SK-N-SH (cell line): ENCODE results near the gene EMX1. TPM values are rescaled to one million over a fixed set of nuclear protein-coding genes. Genes with fewer than 3 reads are reported as not detected.

Experiments used
- CTCF ChIA-PET: fragments of 300-600, 350-600 bp; formaldehyde crosslinking; extraction: SDS; loops from one replicate; lab custom pipeline; 2021; lab: Yijun Ruan, JAX
- POLR2A ChIA-PET: fragments of 350-600 bp; sonication (Branson Sonifier 250); formaldehyde crosslinking; extraction: SDS; loops from one replicate; lab custom pipeline; 2020; ENCODE audit warnings: antibody characterized with exemption, inconsistent platforms; lab: Yijun Ruan, JAX
- DNase-seq: peaks from one replicate; pipeline ENCODE4 v3.0.0; 2012
- H2AFZ ChIP-seq: fragments of 200-600 bp; sonication (generic); 2 replicates; pipeline ENCODE4 v1.8.1; 2016; ENCODE audit warnings: antibody characterized with exemption, mild to moderate bottlenecking, low read depth
- H3F3A ChIP-seq: fragments of 200-600 bp; sonication (generic); replicated peaks from 2 replicates; pipeline ENCODE3; 2016; ENCODE audit warnings: antibody characterized with exemption, mild to moderate bottlenecking; ENCODE audit not compliant: insufficient read depth
- H3K27ac ChIP-seq, 2 experiments: fragments of 200-500 bp in 1 of 2; fragments of 200-600 bp in 1 of 2; sonication (Bioruptor generic) in 1 of 2; sonication (generic), shearing (Covaris generic) in 1 of 2; 2 replicates each; pipeline versions ENCODE4 v1.5.1 to v1.6.1; 2014 to 2016; ENCODE audit warnings: low read depth in 2 of 2, inconsistent platforms in 1 of 2, low read length in 1 of 2, mild to moderate bottlenecking in 1 of 2, mixed read lengths in 1 of 2
- H3K27me3 ChIP-seq: fragments of 200-600 bp; sonication (generic), shearing (Covaris generic); 2 replicates; pipeline ENCODE4 v1.6.1; 2016; ENCODE audit warnings: mixed run types; ENCODE audit not compliant: insufficient read depth
- H3K36me3 ChIP-seq, 2 experiments: fragments of 200-500 bp in 1 of 2; fragments of 200-600 bp in 1 of 2; sonication (Bioruptor generic) in 1 of 2; sonication (generic) in 1 of 2; replicated peaks in 1 of 2; 2 replicates each; pipeline versions ENCODE3 to v1.5.1; 2014 to 2016; ENCODE audit warnings: low read length in 1 of 2, mild to moderate bottlenecking in 1 of 2; ENCODE audit not compliant: insufficient read depth in 2 of 2, control insufficient read depth in 1 of 2
- H3K4me1 ChIP-seq, 2 experiments: fragments of 200-500 bp in 1 of 2; fragments of 200-600 bp in 1 of 2; sonication (Bioruptor generic) in 1 of 2; sonication (generic), shearing (Covaris generic) in 1 of 2; 2 replicates each; pipeline versions ENCODE4 v1.5.1 to v1.6.1; 2014 to 2016; ENCODE audit warnings: low read depth in 1 of 2, low read length in 1 of 2, mixed run types in 1 of 2; ENCODE audit not compliant: insufficient read depth in 2 of 2, control insufficient read depth in 1 of 2
- H3K4me2 ChIP-seq: fragments of 200-600 bp; sonication (generic), shearing (Covaris generic); 2 replicates; pipeline ENCODE4 v1.6.1; 2017; ENCODE audit warnings: mixed run types
- H3K4me3 ChIP-seq, 2 experiments: fragments of 200-500 bp in 1 of 2; fragments of 200-600 bp in 1 of 2; sonication (Bioruptor generic) in 1 of 2; sonication (generic), shearing (Covaris generic) in 1 of 2; 2 replicates each; pipeline versions ENCODE4 v1.5.1 to v1.8.1; 2014 to 2016; ENCODE audit warnings: low read depth in 2 of 2, inconsistent platforms in 1 of 2, low read length in 1 of 2, mild to moderate bottlenecking in 1 of 2, mixed read lengths in 1 of 2, moderate library complexity in 1 of 2
- H3K79me2 ChIP-seq: fragments of 200-600 bp; sonication (generic); 2 replicates; pipeline ENCODE4 v1.8.1; 2017; ENCODE audit warnings: mild to moderate bottlenecking; ENCODE audit not compliant: insufficient read depth
- H3K9ac ChIP-seq: fragments of 200-600 bp; sonication (generic); 2 replicates; pipeline ENCODE4 v1.6.1; 2017; ENCODE audit warnings: mixed run types
- H3K9me2 ChIP-seq: fragments of 200-600 bp; sonication (generic); 2 replicates; pipeline ENCODE4 v1.6.1; 2017; ENCODE audit warnings: mixed run types
- H3K9me3 ChIP-seq: fragments of 200-600 bp; sonication (generic); 2 replicates; pipeline ENCODE4 v1.6.1; 2017; ENCODE audit warnings: mixed run types, mild to moderate bottlenecking, moderate library complexity
- H4K20me1 ChIP-seq: fragments of 200-600 bp; sonication (generic); 2 replicates; pipeline ENCODE4 v1.6.1; 2017; ENCODE audit warnings: mild to moderate bottlenecking, mixed run types; ENCODE audit not compliant: insufficient read depth
- CTCF ChIP-seq: fragments of 200-600 bp; sonication (generic); IDR thresholded peaks from 2 replicates; pipeline ENCODE4 v1.6.1; 2017; ENCODE audit warnings: antibody characterized with exemption, mild to moderate bottlenecking, moderate library complexity
- ELF1 ChIP-seq: IDR thresholded peaks from 2 replicates; pipeline ENCODE4 v1.4.0; 2012
- EP300 ChIP-seq, 2 experiments: IDR thresholded peaks; 2 replicates each; pipeline versions ENCODE4 v1.4.0 to v1.6.1; 2012; ENCODE audit warnings: borderline replicate concordance in 1 of 2, low read depth in 1 of 2, low read length in 1 of 2
- GABPA ChIP-seq: IDR thresholded peaks from 2 replicates; pipeline ENCODE4 v1.4.0; 2012; ENCODE audit warnings: low read depth, mild to moderate bottlenecking
- IRF3 ChIP-seq: fragments of 150-350 bp; IDR thresholded peaks from 2 replicates; pipeline ENCODE4 v1.6.1; 2016; ENCODE audit warnings: mild to moderate bottlenecking, low read depth, low read length
- MAX ChIP-seq: IDR thresholded peaks from 2 replicates; pipeline ENCODE4 v1.4.0; 2012; ENCODE audit warnings: low read depth
- RAD21 ChIP-seq: IDR thresholded peaks from 2 replicates; pipeline ENCODE4 v1.6.1; 2012; ENCODE audit warnings: mild to moderate bottlenecking, low read length
- RCOR1 ChIP-seq: fragments of 150-350 bp; IDR thresholded peaks from 2 replicates; pipeline ENCODE4 v1.6.1; 2017; ENCODE audit warnings: antibody characterized with exemption, low read length
- SIN3A ChIP-seq: IDR thresholded peaks from 2 replicates; pipeline ENCODE4 v1.6.1; 2012; ENCODE audit warnings: low read depth, mild to moderate bottlenecking, low read length, moderate library complexity, borderline replicate concordance
- SMC3 ChIP-seq: IDR thresholded peaks from 2 replicates; pipeline ENCODE4 v1.6.1; 2012; ENCODE audit warnings: low read depth, low read length, improper control_type of control experiment
- TEAD4 ChIP-seq: IDR thresholded peaks from 2 replicates; pipeline ENCODE4 v1.4.0; 2012; ENCODE audit warnings: mild to moderate bottlenecking, borderline replicate concordance; ENCODE audit not compliant: insufficient read depth
- USF2 ChIP-seq: fragments of 150-350 bp; IDR thresholded peaks from 2 replicates; pipeline ENCODE4 v1.6.1; 2017; ENCODE audit warnings: antibody characterized with exemption, low read length, low read depth, borderline replicate concordance
- WGBS: methylation state at CpG from one replicate; pipeline ENCODE4 v1.1.6; 2017; ENCODE audit warnings: low lambda C conversion rate; 5-methylcytosine and 5-hydroxymethylcytosine counted together
- polyA plus RNA-seq, 3 experiments: library from polyadenylated mRNA; depleted of rRNA; stranded (reverse); fragments of >200 nt; gene quantifications; 2 replicates each; pipeline ENCODE4 v1.2.3, GENCODE V29; 2012

Gene EMX1
- polyA plus RNA-seq, 1 of the 3 experiments (the other 2 are of a cell fraction): not detected

GRCh38 chr2:72887740-72888437 lies 29.4 kb upstream of the EMX1 start:
- H3K9me2 ChIP-seq: no peaks in the 10 kb centered on the region
- ChIA-PET POLR2A (no interaction called here), CTCF (interaction anchor here (0.6 to 3.2 kb wide), 67 partner anchors 8 to 1360 kb away, joined by 3 to 42 read pairs (median 4); partner anchors contain the start of gene EMX1)
- peak overlapping the region; percentile 67; the same call in 1 of the 2 replicates for H3K9ac ChIP-seq
- H3K27ac ChIP-seq: peak overlapping the region; percentile 71 to 74
- H3K4me1 ChIP-seq: peaks cover 6 to 12% of the 10 kb centered on the region in 2 experiments; a peak in 2 of 4 replicates
- H3K4me2 ChIP-seq: peak overlapping the region; percentile 99
- peak overlapping the region; percentile 98 for H2AFZ ChIP-seq
- peaks cover 0 to 12% of the 10 kb centered on the region in 2 experiments for H3K36me3 ChIP-seq
- 10% methylated on average over 13 of the region's 21 CpGs for WGBS
- peak overlapping the region; percentile 70 to 95 for H3K4me3 ChIP-seq
- peak; percentile 86 for DNase-seq
- no peaks in the 10 kb centered on the region for H3K79me2 ChIP-seq
- no peak for TF ChIP-seq IRF3
- peak; percentile 79; the same call in 1 of the 2 replicates for TF ChIP-seq SIN3A
- TF ChIP-seq RAD21: peak; percentile 47; the same call in 1 of the 2 replicates
- peak; percentile 85 for TF ChIP-seq ELF1
- TF ChIP-seq EP300 (IDR thresholded peaks at IDR 0.05; ENCODE audit: borderline replicate concordance in 1 of 2, low read depth in 1 of 2, low read length in 1 of 2): peak in 1 of 2 experiments; percentile 31; a peak in 1 of 4 replicates
- peak; percentile 43; the same call in 1 of the 2 replicates for TF ChIP-seq GABPA
- TF ChIP-seq CTCF: peak; percentile 92
- TF ChIP-seq SMC3: peak; percentile 53
- TF ChIP-seq TEAD4: no peak
- TF ChIP-seq RCOR1: peak; percentile 62
- no peak for TF ChIP-seq USF2
- peak; percentile 89 for TF ChIP-seq MAX
- no peaks in the 10 kb centered on the region for H3K9me3 ChIP-seq
- H3F3A ChIP-seq: peaks cover 3% of the 10 kb centered on the region
- no peaks in the 10 kb centered on the region for H3K27me3 ChIP-seq
- peaks cover 6% of the 10 kb centered on the region; the same call in 1 of the 2 replicates for H4K20me1 ChIP-seq
